Fibroblast of lung (primary cell): Measurements from ENCODE around the gene MAP3K6.
A peak's percentile ranks its signal among the peaks of the same experiment; 100 is the strongest.

Experiments used
- CTCF ChIP-seq, 2 donors: IDR thresholded peaks in 1 of 2; conservative IDR thresholded peaks in 1 of 2; 1 replicate in 1 of 2; 2 replicates in 1 of 2; pipeline ENCODE4 v1.5.1; 2011 to 2012; ENCODE audit warnings: low read length in 2 of 2, control low read depth in 1 of 2, inconsistent platforms in 1 of 2, low read depth in 1 of 2, mild to moderate bottlenecking in 1 of 2
- EZH2 ChIP-seq: IDR thresholded peaks from 2 replicates; pipeline ENCODE4 v1.5.1; 2012; ENCODE audit warnings: low read length, control low read depth, mild to moderate bottlenecking; ENCODE audit errors: missing control alignments

GRCh38 chr1:27367160-27367650 is 444 bp upstream of the MAP3K6 start:
- TF ChIP-seq CTCF (conservative IDR thresholded peaks at IDR 0.05 in 1 of 2, IDR thresholded peaks at IDR 0.05 in 1 of 2; ENCODE audit: low read depth in 1 of 2, low read length in 2 of 2) (peak in 1 of 2 donors; percentile 6), EZH2 (no peak)
